Ishikawa (cell line): Measurements from ENCODE around the gene POLD1.
A peak's percentile ranks its signal among the peaks of the same experiment; 100 is the strongest.

ENCODE experiments used
- CEBPB ChIP-seq: IDR thresholded peaks from 2 replicates; pipeline ENCODE4 v1.6.1; 2012
- CREB1 ChIP-seq: IDR thresholded peaks from 2 replicates; pipeline ENCODE4 v1.6.1; 2012; ENCODE audit warnings: low read depth
- EGR1 ChIP-seq: IDR thresholded peaks from 2 replicates; pipeline ENCODE4 v1.6.1; 2012
- EP300 ChIP-seq: IDR thresholded peaks from 2 replicates; pipeline ENCODE4 v1.6.1; 2012; ENCODE audit warnings: borderline replicate concordance
- FOXM1 ChIP-seq: IDR thresholded peaks from 2 replicates; pipeline ENCODE4 v1.6.1; 2012; ENCODE audit warnings: low read depth, borderline replicate concordance
- NFIC ChIP-seq: IDR thresholded peaks from 2 replicates; pipeline ENCODE4 v1.6.1; 2012
- RAD21 ChIP-seq: IDR thresholded peaks from 2 replicates; pipeline ENCODE4 v1.6.1; 2012; ENCODE audit warnings: low read depth
- TAF1 ChIP-seq: IDR thresholded peaks from 2 replicates; pipeline ENCODE4 v1.6.1; 2012; ENCODE audit warnings: low read depth, mild to moderate bottlenecking
- TCF12 ChIP-seq: IDR thresholded peaks from 2 replicates; pipeline ENCODE4 v1.6.1; 2012; ENCODE audit warnings: low read depth
- TEAD4 ChIP-seq: IDR thresholded peaks from 2 replicates; pipeline ENCODE4 v1.6.1; 2012
- USF1 ChIP-seq: IDR thresholded peaks from 2 replicates; pipeline ENCODE4 v1.6.1; 2012
- YY1 ChIP-seq: IDR thresholded peaks from 2 replicates; pipeline ENCODE4 v1.6.1; 2012; ENCODE audit warnings: low read depth
- ZBTB7A ChIP-seq: IDR thresholded peaks from 2 replicates; pipeline ENCODE4 v1.6.1; 2012; ENCODE audit warnings: low read depth
- TF ChIP-seq, protein P1 (sequence below): IDR thresholded peaks from 2 replicates; pipeline ENCODE4 v1.6.1; 2012; ENCODE audit warnings: low read depth, mild to moderate bottlenecking
- TF ChIP-seq, protein P2 (sequence below): IDR thresholded peaks from 2 replicates; pipeline ENCODE4 v1.6.1; 2012

Gene POLD1

GRCh38 chr19:50376166-50377050, 7.7 kb upstream of the POLD1 start, which contains the start of gene NR1H2:
Gene NR1H2, plus strand, starts transcription at chr19:50376457. Its CDS starts 1,149 bp downstream, at chr19:50377606.
- TF ChIP-seq RAD21 (no peak), CEBPB (no peak), YY1 (peak; percentile 58), USF1 (peak; percentile 71), TEAD4 (no peak), EGR1 (peak; percentile 28; the same call in 1 of the 2 replicates), TAF1 (peak; percentile 78; the same call in 1 of the 2 replicates), FOXM1 (no peak), CREB1 (peak; percentile 91), NFIC (no peak), TCF12 (peak; percentile 61), ZBTB7A (no peak), EP300 (no peak)
- TF ChIP-seq, protein P1, sequence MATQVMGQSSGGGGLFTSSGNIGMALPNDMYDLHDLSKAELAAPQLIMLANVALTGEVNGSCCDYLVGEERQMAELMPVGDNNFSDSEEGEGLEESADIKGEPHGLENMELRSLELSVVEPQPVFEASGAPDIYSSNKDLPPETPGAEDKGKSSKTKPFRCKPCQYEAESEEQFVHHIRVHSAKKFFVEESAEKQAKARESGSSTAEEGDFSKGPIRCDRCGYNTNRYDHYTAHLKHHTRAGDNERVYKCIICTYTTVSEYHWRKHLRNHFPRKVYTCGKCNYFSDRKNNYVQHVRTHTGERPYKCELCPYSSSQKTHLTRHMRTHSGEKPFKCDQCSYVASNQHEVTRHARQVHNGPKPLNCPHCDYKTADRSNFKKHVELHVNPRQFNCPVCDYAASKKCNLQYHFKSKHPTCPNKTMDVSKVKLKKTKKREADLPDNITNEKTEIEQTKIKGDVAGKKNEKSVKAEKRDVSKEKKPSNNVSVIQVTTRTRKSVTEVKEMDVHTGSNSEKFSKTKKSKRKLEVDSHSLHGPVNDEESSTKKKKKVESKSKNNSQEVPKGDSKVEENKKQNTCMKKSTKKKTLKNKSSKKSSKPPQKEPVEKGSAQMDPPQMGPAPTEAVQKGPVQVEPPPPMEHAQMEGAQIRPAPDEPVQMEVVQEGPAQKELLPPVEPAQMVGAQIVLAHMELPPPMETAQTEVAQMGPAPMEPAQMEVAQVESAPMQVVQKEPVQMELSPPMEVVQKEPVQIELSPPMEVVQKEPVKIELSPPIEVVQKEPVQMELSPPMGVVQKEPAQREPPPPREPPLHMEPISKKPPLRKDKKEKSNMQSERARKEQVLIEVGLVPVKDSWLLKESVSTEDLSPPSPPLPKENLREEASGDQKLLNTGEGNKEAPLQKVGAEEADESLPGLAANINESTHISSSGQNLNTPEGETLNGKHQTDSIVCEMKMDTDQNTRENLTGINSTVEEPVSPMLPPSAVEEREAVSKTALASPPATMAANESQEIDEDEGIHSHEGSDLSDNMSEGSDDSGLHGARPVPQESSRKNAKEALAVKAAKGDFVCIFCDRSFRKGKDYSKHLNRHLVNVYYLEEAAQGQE: no peak
- TF ChIP-seq, protein P2, sequence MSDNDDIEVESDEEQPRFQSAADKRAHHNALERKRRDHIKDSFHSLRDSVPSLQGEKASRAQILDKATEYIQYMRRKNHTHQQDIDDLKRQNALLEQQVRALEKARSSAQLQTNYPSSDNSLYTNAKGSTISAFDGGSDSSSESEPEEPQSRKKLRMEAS: peak; percentile 80

DNA sequence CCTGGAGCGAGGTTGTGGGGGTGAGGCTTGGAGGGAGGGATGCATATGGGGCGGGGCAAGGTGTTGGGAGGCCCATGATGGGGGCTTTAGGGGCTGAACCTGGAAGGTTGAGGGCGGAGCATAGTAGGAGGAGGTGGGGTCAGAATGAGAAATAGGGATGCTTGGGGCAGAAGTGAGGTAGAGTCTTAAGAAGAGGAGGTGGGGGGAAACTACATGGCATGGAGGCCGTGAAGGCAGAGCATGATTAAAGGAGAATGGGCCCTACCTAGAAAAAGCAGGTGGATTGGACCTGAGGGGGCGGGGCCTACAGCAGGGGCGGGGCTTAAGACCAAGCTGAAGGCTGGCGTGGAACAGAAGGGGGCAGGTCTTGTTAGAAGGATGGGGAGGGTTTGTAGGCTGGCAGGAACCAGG, 7.1 kb upstream of the POLD1 start:
- TF ChIP-seq NFIC: no peak
- TF ChIP-seq TAF1: no peak
- TF ChIP-seq, protein P1: no peak
- TF ChIP-seq YY1: no peak

DNA sequence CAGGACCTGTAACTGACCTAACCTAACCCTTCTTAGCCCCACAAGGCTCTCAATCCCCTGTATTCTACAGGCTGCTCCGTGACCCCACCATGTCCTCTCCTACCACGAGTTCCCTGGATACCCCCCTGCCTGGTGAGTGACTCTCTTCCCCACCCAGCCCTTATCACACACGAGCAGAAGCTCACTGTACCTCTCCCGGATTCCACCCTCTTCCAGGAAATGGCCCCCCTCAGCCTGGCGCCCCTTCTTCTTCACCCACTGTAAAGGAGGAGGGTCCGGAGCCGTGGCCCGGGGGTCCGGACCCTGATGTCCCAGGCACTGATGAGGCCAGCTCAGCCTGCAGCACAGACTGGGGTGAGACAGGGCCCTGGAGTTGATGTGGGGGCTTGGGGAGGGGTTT, 6.6 kb upstream of the POLD1 start:
- TF ChIP-seq CREB1: no peak
- no peak for TF ChIP-seq EP300
- TF ChIP-seq, protein P2: no peak
- TF ChIP-seq TEAD4: no peak
- no peak for TF ChIP-seq RAD21
- TF ChIP-seq EGR1: no peak
- no peak for TF ChIP-seq YY1
- TF ChIP-seq, protein P1: no peak
- TF ChIP-seq TAF1: no peak
- TF ChIP-seq FOXM1: no peak

GRCh38 chr19:50378169-50378862, 5.8 kb upstream of the POLD1 start:
- TF ChIP-seq RAD21 (no peak), CREB1 (no peak), YY1 (no peak), ZBTB7A (no peak), CEBPB (no peak)
